ENCODE measurements around the gene TRIM52.

DNA sequence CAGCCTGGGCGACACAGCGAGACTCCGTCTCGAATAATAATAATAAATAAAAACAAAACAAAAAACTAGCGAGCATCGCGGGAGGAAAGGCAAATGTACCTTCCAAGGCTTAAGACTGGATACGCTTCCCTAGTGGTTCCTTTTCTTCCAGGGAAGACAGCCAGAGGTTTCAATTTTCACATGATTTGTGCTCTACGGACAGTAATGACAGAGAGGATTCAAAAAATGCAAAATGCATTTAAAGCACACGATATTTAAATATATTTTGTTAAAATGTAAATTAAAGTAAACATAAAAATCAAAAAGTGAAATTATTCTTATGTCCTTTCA lies 42.2 kb downstream of the TRIM52 start:
- TF ChIP-seq, protein P1, sequence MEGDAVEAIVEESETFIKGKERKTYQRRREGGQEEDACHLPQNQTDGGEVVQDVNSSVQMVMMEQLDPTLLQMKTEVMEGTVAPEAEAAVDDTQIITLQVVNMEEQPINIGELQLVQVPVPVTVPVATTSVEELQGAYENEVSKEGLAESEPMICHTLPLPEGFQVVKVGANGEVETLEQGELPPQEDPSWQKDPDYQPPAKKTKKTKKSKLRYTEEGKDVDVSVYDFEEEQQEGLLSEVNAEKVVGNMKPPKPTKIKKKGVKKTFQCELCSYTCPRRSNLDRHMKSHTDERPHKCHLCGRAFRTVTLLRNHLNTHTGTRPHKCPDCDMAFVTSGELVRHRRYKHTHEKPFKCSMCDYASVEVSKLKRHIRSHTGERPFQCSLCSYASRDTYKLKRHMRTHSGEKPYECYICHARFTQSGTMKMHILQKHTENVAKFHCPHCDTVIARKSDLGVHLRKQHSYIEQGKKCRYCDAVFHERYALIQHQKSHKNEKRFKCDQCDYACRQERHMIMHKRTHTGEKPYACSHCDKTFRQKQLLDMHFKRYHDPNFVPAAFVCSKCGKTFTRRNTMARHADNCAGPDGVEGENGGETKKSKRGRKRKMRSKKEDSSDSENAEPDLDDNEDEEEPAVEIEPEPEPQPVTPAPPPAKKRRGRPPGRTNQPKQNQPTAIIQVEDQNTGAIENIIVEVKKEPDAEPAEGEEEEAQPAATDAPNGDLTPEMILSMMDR (IDR thresholded peaks at IDR 0.05; ENCODE audit: low read depth, low read length) = no peak
- TF ChIP-seq, protein P2, sequence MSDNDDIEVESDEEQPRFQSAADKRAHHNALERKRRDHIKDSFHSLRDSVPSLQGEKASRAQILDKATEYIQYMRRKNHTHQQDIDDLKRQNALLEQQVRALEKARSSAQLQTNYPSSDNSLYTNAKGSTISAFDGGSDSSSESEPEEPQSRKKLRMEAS (IDR thresholded peaks at IDR 0.05; ENCODE audit: low read depth, low read length) = no peak
- TF ChIP-seq MYC (IDR thresholded peaks at IDR 0.05; ENCODE audit: low read depth, low read length) = no peak
